ENCODE data around the gene NSUN2.
A peak's percentile ranks its signal among the peaks of the same experiment; 100 is the strongest.
"Not testable (repeated sequence)": the region's sequence is repeated elsewhere in the genome, so short reads cannot be mapped to it uniquely, and the experiment has no call there.

NSUN2 gene

DNA sequence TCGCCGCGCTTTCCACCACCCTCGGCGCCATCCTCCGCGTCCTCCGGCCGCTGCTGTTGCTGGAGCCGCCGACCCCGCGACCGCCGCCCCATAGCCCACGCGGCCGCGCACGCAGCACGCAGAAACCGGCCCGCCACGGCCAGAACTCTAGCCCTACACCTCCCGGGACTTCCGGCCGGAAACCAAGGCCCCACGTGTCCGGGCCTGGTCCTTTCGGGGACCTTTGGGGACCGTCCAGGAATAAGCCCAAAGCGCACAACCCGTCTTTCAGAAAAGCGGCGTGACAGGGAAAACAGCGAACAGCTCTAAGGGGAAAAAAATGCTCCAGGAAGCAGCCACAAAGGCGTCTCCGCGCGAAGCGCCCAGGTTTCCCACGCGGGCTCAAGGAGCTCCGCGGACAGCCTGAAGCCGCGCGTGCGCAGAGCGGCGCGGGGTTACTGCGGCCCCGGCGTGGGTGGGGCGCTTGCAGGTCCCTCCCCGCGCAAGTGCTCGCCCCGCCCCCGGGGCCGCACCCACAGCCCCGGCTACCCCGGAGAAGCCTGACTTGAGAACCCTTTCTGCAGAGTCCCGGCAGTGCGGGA, at the start of gene NSUN2, which contains the start of gene SRD5A1:
TSS of gene NSUN2 (minus strand) at position 157 of the 581 bp plus-strand sequence. CDS start at position 92, 65 bp downstream.
TSS of gene SRD5A1 (plus strand) at position 553 of the 581 bp plus-strand sequence. CDS start 137 bp downstream, outside the sequence.
- Mint-ChIP-seq H3K27ac (peak within 1 kb of the TSS; percentile 98), H3K27me3 (no peaks in the 10 kb centered on the region), H3K9me3 (no peaks in the 10 kb centered on the region), H3K4me1 (ENCODE audit: low read depth) (peaks cover 50% of the 10 kb centered on the region), H3K4me3 (peak within 1 kb of the TSS; percentile 100), H3K36me3 (ENCODE audit: low read depth) (peaks cover 46% of the 10 kb centered on the region)

GRCh38 chr5:6682239-6682638, 49.4 kb upstream of the NSUN2 start:
- Mint-ChIP-seq H3K27ac (no peak overlapping the region), H3K4me1 (ENCODE audit: low read depth) (peaks cover under 1% of the 10 kb centered on the region), H3K36me3 (ENCODE audit: low read depth) (no peaks in the 10 kb centered on the region), H3K9me3 (no peaks in the 10 kb centered on the region), H3K4me3 (no peak overlapping the region), H3K27me3 (peaks cover 58% of the 10 kb centered on the region)

DNA sequence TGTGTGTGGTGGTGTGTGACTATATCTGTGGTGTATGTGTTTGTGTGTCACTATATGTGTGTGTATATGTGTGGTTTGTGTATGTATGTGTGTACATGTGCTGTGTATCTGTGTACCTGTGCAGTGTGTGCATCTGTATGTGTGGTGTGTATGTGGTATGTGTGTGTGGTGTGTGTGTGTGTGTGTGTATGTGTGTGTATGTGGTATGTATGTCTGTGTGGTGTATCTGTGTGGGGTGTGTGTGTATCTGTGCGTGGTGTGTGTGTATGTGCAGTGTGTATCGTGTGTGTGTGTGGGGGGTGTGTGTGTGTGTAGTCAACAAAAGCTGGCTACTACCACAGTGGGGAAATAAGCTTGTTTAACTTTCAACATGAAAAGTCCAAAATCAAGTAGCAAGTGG, 48.8 kb upstream of the NSUN2 start:
- H3K36me3 Mint-ChIP-seq (ENCODE audit: low read depth): no peaks in the 10 kb centered on the region
- peaks cover 55% of the 10 kb centered on the region for H3K27me3 Mint-ChIP-seq
- H3K9me3 Mint-ChIP-seq: no peaks in the 10 kb centered on the region
- no peak overlapping the region for H3K4me3 Mint-ChIP-seq
- H3K27ac Mint-ChIP-seq: no peak overlapping the region
- no peaks in the 10 kb centered on the region for H3K4me1 Mint-ChIP-seq (ENCODE audit: low read depth)

- Mint-ChIP-seq H3K9me3 (no peaks in the 10 kb centered on the region), H3K27ac (no peak overlapping the region), H3K27me3 (peaks cover 48% of the 10 kb centered on the region), H3K36me3 (ENCODE audit: low read depth) (no peaks in the 10 kb centered on the region), H3K4me3 (no peak overlapping the region), H3K4me1 (ENCODE audit: low read depth) (no peaks in the 10 kb centered on the region)
Measured at GRCh38 chr5:6680922-6681321, 48.1 kb upstream of the NSUN2 start.

GRCh38 chr5:6678385-6678784, 45.5 kb upstream of the NSUN2 start:
- Mint-ChIP-seq H3K4me1 (ENCODE audit: low read depth) (no peaks in the 10 kb centered on the region), H3K9me3 (no peaks in the 10 kb centered on the region)

GRCh38 chr5:6676702-6677101, 43.9 kb upstream of the NSUN2 start:
- no peak overlapping the region for H3K27ac Mint-ChIP-seq
- H3K9me3 Mint-ChIP-seq: no peaks in the 10 kb centered on the region
- H3K27me3 Mint-ChIP-seq: peaks cover 21% of the 10 kb centered on the region
- H3K36me3 Mint-ChIP-seq (ENCODE audit: low read depth): peaks cover 11% of the 10 kb centered on the region
- H3K4me1 Mint-ChIP-seq (ENCODE audit: low read depth): no peaks in the 10 kb centered on the region
- no peak overlapping the region for H3K4me3 Mint-ChIP-seq

More at GRCh38 chr5:6678385-6678784, 45.5 kb upstream of the NSUN2 start:
- Mint-ChIP-seq H3K27me3 (peaks cover 26% of the 10 kb centered on the region), H3K4me3 (no peak overlapping the region), H3K36me3 (ENCODE audit: low read depth) (peaks cover 4% of the 10 kb centered on the region), H3K27ac (no peak overlapping the region)

DNA sequence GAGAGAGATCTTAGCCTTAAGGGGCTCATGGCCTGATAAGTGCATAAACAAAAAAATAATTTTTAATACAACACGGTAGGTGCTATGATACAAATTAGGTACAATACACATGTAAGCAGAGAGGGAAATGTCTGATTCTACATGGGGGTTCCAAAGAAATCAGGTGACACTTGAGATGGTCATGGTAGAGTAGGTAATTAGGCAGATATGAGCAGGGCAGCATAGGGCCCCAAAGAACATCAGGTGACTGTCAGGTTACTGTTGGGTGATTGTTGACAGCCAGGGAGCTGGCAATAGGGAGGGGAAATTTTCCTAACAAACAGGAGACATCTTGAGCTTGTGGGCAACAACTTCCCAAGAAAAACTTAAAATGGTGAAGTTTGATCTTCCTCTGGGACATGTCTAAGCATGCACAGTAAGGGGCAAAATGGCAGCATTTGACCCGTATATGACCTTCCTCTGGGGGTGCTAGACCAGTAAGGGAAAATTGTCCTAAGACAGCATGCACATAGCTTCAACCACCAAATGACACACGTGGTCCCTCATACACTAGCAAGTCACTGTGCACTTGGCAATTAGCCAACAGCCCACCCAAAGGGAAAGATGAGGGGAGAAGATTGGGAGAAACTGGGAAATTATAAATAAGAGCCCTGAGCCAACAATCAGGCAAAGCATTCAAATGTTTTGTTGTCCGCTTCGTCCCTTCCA, 43.1 kb upstream of the NSUN2 start:
- no peaks in the 10 kb centered on the region for H3K9me3 Mint-ChIP-seq

GRCh38 chr5:6674886-6675285, 42.0 kb upstream of the NSUN2 start:
- Mint-ChIP-seq H3K27me3 (peaks cover 5% of the 10 kb centered on the region), H3K4me1 (ENCODE audit: low read depth) (no peaks in the 10 kb centered on the region), H3K9me3 (no peaks in the 10 kb centered on the region), H3K36me3 (ENCODE audit: low read depth) (peaks cover 23% of the 10 kb centered on the region), H3K4me3 (no peak overlapping the region), H3K27ac (no peak overlapping the region)

More for the DNA sequence above, 43.1 kb upstream of the NSUN2 start:
- Mint-ChIP-seq H3K36me3 (ENCODE audit: low read depth) (peaks cover 16% of the 10 kb centered on the region), H3K4me1 (ENCODE audit: low read depth) (no peaks in the 10 kb centered on the region), H3K4me3 (no peak overlapping the region), H3K27ac (no peak overlapping the region), H3K27me3 (peaks cover 13% of the 10 kb centered on the region)

- Mint-ChIP-seq H3K4me3 (no peak overlapping the region), H3K27ac (no peak overlapping the region), H3K9me3 (no peaks in the 10 kb centered on the region), H3K36me3 (ENCODE audit: low read depth) (peaks cover 26% of the 10 kb centered on the region), H3K4me1 (ENCODE audit: low read depth) (no peaks in the 10 kb centered on the region), H3K27me3 (no peaks in the 10 kb centered on the region)
Measured at GRCh38 chr5:6674421-6674820, 41.6 kb upstream of the NSUN2 start.

GRCh38 chr5:6673963-6674362, 41.1 kb upstream of the NSUN2 start:
- no peaks in the 10 kb centered on the region for H3K9me3 Mint-ChIP-seq
- H3K4me3 Mint-ChIP-seq: no peak overlapping the region
- no peak overlapping the region for H3K27ac Mint-ChIP-seq
- H3K36me3 Mint-ChIP-seq (ENCODE audit: low read depth): peaks cover 30% of the 10 kb centered on the region
- H3K4me1 Mint-ChIP-seq (ENCODE audit: low read depth): no peaks in the 10 kb centered on the region
- no peaks in the 10 kb centered on the region for H3K27me3 Mint-ChIP-seq

DNA sequence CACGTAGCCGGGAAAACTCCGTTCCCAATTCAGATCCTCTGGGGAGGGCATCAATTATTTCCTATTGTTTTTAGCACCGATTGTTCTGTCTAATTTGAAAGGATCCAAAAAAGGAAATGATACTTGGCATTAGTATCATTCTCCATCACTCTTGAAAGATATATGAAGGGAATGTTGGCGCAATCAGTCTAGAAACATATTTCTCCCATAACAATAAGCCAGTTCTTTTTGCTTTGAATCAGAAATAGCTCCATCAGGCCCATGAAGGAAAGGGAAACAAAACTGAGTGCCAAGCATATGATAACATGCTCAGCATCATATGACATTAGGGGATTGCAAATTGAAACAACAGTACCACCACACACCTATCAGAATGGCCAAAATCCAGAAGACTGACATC, 40.2 kb upstream of the NSUN2 start:
- Mint-ChIP-seq H3K36me3 (ENCODE audit: low read depth) (peaks cover 36% of the 10 kb centered on the region), H3K4me3 (no peak overlapping the region), H3K27ac (no peak overlapping the region), H3K4me1 (ENCODE audit: low read depth) (no peaks in the 10 kb centered on the region), H3K9me3 (no peaks in the 10 kb centered on the region), H3K27me3 (no peaks in the 10 kb centered on the region)

DNA sequence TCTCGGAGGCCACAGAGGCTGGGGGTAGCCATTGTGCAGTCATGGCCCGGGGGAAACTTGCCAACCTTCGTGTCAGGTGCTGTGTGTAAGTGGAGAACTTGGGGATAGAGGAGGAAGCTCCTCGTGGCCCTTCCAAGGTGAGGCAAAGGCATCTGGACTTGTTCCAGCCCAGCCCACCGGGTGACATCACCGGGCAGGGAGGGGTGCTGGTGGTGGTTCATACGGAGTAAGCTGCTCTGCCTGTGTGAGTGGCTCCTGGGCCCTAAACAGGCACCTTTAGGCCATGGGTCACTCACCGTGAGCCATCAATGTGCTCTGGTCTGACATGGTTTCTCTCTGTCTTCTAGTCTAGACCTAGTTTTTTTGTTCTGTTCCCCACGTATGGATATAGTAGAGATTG, 35.9 kb upstream of the NSUN2 start:
- H3K4me3 Mint-ChIP-seq; H3K4me1 Mint-ChIP-seq (ENCODE audit: low read depth); H3K27me3 Mint-ChIP-seq; H3K9me3 Mint-ChIP-seq; H3K27ac Mint-ChIP-seq: not testable (repeated sequence)
- peaks cover 44% of the 10 kb centered on the region for H3K36me3 Mint-ChIP-seq (ENCODE audit: low read depth)

DNA sequence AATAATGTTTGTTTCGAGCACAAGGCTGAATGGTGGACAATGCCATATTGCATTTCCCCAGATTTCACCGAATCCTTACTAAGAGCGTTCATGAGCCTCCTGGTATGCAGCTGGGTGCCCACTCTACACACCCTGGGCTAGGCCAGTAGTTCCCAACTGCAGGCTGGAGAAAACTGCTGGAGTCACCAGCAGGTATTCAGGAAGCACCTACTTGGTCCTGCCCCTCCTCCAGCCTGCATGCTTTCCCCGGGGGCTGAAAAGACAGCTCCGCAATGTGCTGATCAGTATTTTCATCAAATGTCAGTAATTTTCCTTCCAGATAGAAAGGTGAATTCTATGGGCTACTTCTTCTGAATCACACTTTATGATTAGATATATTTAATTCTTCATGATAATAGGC, 34.8 kb upstream of the NSUN2 start:
- Mint-ChIP-seq H3K27me3 (no peaks in the 10 kb centered on the region), H3K4me1 (ENCODE audit: low read depth) (no peaks in the 10 kb centered on the region), H3K36me3 (ENCODE audit: low read depth) (peaks cover 38% of the 10 kb centered on the region), H3K27ac (no peak overlapping the region), H3K9me3 (no peaks in the 10 kb centered on the region), H3K4me3 (no peak overlapping the region)

DNA sequence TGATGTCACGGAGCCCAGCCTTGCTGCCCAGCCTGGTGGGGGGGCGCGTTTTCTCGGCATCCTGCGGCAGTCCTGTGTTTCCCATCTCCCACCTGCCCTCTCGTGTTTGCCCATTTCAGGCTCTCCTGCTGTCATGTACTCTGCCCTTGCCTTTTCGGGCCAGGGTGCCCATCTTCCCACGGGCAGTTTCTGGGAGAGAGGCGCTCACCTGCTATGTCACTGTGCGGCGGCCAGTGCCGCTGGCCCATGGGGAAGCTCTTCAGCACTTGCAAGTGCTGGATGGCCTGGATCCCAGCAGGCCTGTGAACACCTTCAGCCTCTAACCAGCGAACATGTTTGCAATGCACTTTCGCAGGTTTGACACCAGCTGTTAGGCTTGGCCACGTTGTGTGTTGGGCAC, 33.9 kb upstream of the NSUN2 start:
- Mint-ChIP-seq H3K4me3 (no peak overlapping the region), H3K27ac (no peak overlapping the region), H3K4me1 (ENCODE audit: low read depth) (no peaks in the 10 kb centered on the region), H3K9me3 (no peaks in the 10 kb centered on the region), H3K36me3 (ENCODE audit: low read depth) (peaks cover 42% of the 10 kb centered on the region), H3K27me3 (no peaks in the 10 kb centered on the region)

GRCh38 chr5:6660688-6661087, 27.8 kb upstream of the NSUN2 start:
- Mint-ChIP-seq H3K4me1 (ENCODE audit: low read depth) (peaks cover 11% of the 10 kb centered on the region), H3K27me3 (no peaks in the 10 kb centered on the region), H3K4me3 (no peak overlapping the region), H3K9me3 (peaks cover 10% of the 10 kb centered on the region), H3K36me3 (ENCODE audit: low read depth) (peaks cover 44% of the 10 kb centered on the region), H3K27ac (peak overlapping the region; percentile 4)
